ENCODE data around the gene RND3.

GRCh38 chr2:150532879-150533278, 45.4 kb upstream of the RND3 start:
- TF ChIP-seq CTCF (IDR thresholded peaks at IDR 0.05) (no peak), EP300 (IDR thresholded peaks at IDR 0.05) (no peak), POLR2A (IDR thresholded peaks at IDR 0.05) (no peak)

Measured in tibial nerve (tissue), 4 donors.